Neural crest cell (in vitro differentiated cells): ENCODE data around the gene ADGRG7. TPM values are rescaled to one million over a fixed set of nuclear protein-coding genes. Genes with fewer than 3 reads are reported as not detected.

ENCODE experiments used
- DNase-seq: peaks from one replicate; pipeline ENCODE4 v3.0.0; 2021; ENCODE audit warnings: low read depth, mixed read lengths, low spot score
- H3K27ac Mint-ChIP-seq: one replicate; pipeline ENCODE4 v1.8.0; 2021; ENCODE audit warnings: mild to moderate bottlenecking, mixed read lengths; ENCODE audit not compliant: unreplicated experiment
- H3K27me3 Mint-ChIP-seq: 2 replicates; pipeline ENCODE4 v1.8.0; 2021; ENCODE audit warnings: low read depth, mild to moderate bottlenecking, mixed read lengths
- H3K36me3 Mint-ChIP-seq: 2 replicates; pipeline ENCODE4 v1.8.0; 2021; ENCODE audit warnings: low read depth, mild to moderate bottlenecking, mixed read lengths
- H3K4me1 Mint-ChIP-seq: 2 replicates; pipeline ENCODE4 v1.8.0; 2021; ENCODE audit warnings: mixed read lengths
- H3K4me3 Mint-ChIP-seq: one replicate; pipeline ENCODE4 v1.8.0; 2021; ENCODE audit warnings: mild to moderate bottlenecking, mixed read lengths
- H3K9me3 Mint-ChIP-seq: 2 replicates; pipeline ENCODE4 v1.8.0; 2021; ENCODE audit warnings: mixed read lengths
- CTCF ChIP-seq: fragments of 200-600 bp; sonication (generic); conservative IDR thresholded peaks from 2 replicates; pipeline ENCODE4 v1.5.0; 2021; ENCODE audit warnings: antibody characterized with exemption, mild to moderate bottlenecking
- total RNA-seq: library from RNA; stranded (reverse); gene quantifications from 2 replicates; pipeline ENCODE4 v1.2.1, GENCODE V29; 2021

Gene ADGRG7
- total RNA-seq, 1 donor from 2014 or later: not detected

- peaks cover 10% of the 10 kb centered on the region for H3K9me3 Mint-ChIP-seq
- no peak for DNase-seq
- no peaks in the 10 kb centered on the region for H3K4me1 Mint-ChIP-seq
- no peaks in the 10 kb centered on the region for H3K27me3 Mint-ChIP-seq
- no peak for TF ChIP-seq CTCF
- H3K4me3 Mint-ChIP-seq: no peak overlapping the region
- no peaks in the 10 kb centered on the region for H3K36me3 Mint-ChIP-seq
- no peak overlapping the region for H3K27ac Mint-ChIP-seq
Observed at GRCh38 chr3:100627491-100627890, 18.1 kb downstream of the ADGRG7 start.

- H3K27me3 Mint-ChIP-seq: no peaks in the 10 kb centered on the region
- DNase-seq: no peak
- no peaks in the 10 kb centered on the region for H3K4me1 Mint-ChIP-seq
- H3K4me3 Mint-ChIP-seq: no peak overlapping the region
- no peaks in the 10 kb centered on the region for H3K9me3 Mint-ChIP-seq
- H3K27ac Mint-ChIP-seq: no peak overlapping the region
- H3K36me3 Mint-ChIP-seq: no peaks in the 10 kb centered on the region
- TF ChIP-seq CTCF: no peak
Observed at GRCh38 chr3:100629421-100630127, 20.2 kb downstream of the ADGRG7 start.

GRCh38 chr3:100630664-100631063, 21.3 kb downstream of the ADGRG7 start:
- H3K4me3 Mint-ChIP-seq: no peak overlapping the region
- H3K9me3 Mint-ChIP-seq: no peaks in the 10 kb centered on the region
- DNase-seq: no peak
- TF ChIP-seq CTCF: no peak
- no peaks in the 10 kb centered on the region for H3K4me1 Mint-ChIP-seq
- no peaks in the 10 kb centered on the region for H3K36me3 Mint-ChIP-seq
- no peaks in the 10 kb centered on the region for H3K27me3 Mint-ChIP-seq
- no peak overlapping the region for H3K27ac Mint-ChIP-seq

- TF ChIP-seq CTCF: no peak
- H3K9me3 Mint-ChIP-seq: no peaks in the 10 kb centered on the region
- no peak for DNase-seq
- H3K36me3 Mint-ChIP-seq: no peaks in the 10 kb centered on the region
- H3K4me1 Mint-ChIP-seq: no peaks in the 10 kb centered on the region
- H3K27ac Mint-ChIP-seq: no peak overlapping the region
- H3K27me3 Mint-ChIP-seq: no peaks in the 10 kb centered on the region
- H3K4me3 Mint-ChIP-seq: no peak overlapping the region
Observed at GRCh38 chr3:100631236-100631635, 21.8 kb downstream of the ADGRG7 start.

GRCh38 chr3:100634493-100635272, 25.3 kb downstream of the ADGRG7 start:
- no peaks in the 10 kb centered on the region for H3K36me3 Mint-ChIP-seq
- no peaks in the 10 kb centered on the region for H3K27me3 Mint-ChIP-seq
- no peak for DNase-seq
- no peaks in the 10 kb centered on the region for H3K9me3 Mint-ChIP-seq
- H3K4me3 Mint-ChIP-seq: no peak overlapping the region
- TF ChIP-seq CTCF: no peak
- no peaks in the 10 kb centered on the region for H3K4me1 Mint-ChIP-seq
- H3K27ac Mint-ChIP-seq: no peak overlapping the region
